Lower lobe of right lung (tissue), 2 donors: ENCODE results near the gene PCF11. TPM values are rescaled to one million over a fixed set of nuclear protein-coding genes. Genes with fewer than 3 reads are reported as not detected.
A peak's percentile ranks its signal among the peaks of the same experiment; 100 is the strongest.

Source experiments
- ATAC-seq, 2 donors: fragments of 200-7000 bp; cut with Tn5 transposase; one replicate each; pipeline ENCODE4 v1.9.1; 2020 to 2022; ENCODE audit warnings: mild to moderate bottlenecking in 2 of 2, moderate library complexity in 2 of 2
- DNase-seq: peaks from one replicate; pipeline ENCODE4 v3.0.0-alpha.2; 2020
- H3K27ac ChIP-seq: fragments of 200-600 bp; one replicate; pipeline ENCODE4 v1.8.0; 2022
- H3K27me3 ChIP-seq: fragments of 200-600 bp; one replicate; pipeline ENCODE4 v1.8.0; 2022; ENCODE audit warnings: low read depth
- H3K36me3 ChIP-seq: fragments of 200-600 bp; one replicate; pipeline ENCODE4 v1.8.0; 2022; ENCODE audit warnings: mild to moderate bottlenecking
- H3K4me1 ChIP-seq: fragments of 200-600 bp; one replicate; pipeline ENCODE4 v1.8.0; 2022
- H3K4me3 ChIP-seq: fragments of 200-600 bp; one replicate; pipeline ENCODE4 v1.8.0; 2022; ENCODE audit warnings: mild to moderate bottlenecking
- H3K9me3 ChIP-seq: fragments of 200-600 bp; one replicate; pipeline ENCODE4 v1.8.0; 2022
- intact Hi-C: fragments of 100-400 bp; cut with DNase I; formaldehyde crosslinking; loops from one replicate; pipeline ENCODE4 v1.11.0; 2022
- total RNA-seq: library from RNA; stranded (reverse); fragmentation: NEBNext Ultra II Directional; extraction: Animal tissue kit (Norgen Biotek cat#: 25700); gene quantifications from one replicate; pipeline ENCODE4 v1.2.1, GENCODE V29; 2021
- TF ChIP-seq, protein P1 (sequence below): fragments of 200-600 bp; IDR thresholded peaks from one replicate; pipeline ENCODE4 v1.8.0; 2022; ENCODE audit warnings: antibody characterized with exemption, mild to moderate bottlenecking
- donor health status: DM: no; HTN: yes; CAD: no; lungs with severe emphysema.

PCF11 gene
- total RNA-seq, 1 donor from 2014 or later = 58.6 TPM

DNA sequence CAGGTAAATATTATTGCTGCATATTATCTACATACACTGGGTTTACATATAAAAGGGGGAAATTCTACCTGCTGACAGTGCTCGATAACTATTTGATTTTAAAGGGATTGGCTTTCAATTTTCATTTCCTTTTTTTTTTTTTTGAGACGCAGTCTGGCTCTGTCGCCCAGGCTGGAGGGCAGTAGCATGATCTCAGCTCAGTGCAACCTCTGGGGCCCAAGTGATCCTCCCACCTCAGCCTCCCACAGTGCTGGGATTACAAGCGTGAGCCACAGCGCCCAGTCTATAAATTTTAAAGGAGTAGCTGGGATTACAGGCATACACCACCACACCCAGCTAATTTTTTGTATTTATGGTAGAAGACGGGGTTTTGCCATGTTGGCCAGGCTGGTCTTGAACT is 3.2 kb upstream of the PCF11 start:
- no peaks in the 10 kb centered on the region for H3K9me3 ChIP-seq
- no peak overlapping the region for H3K4me3 ChIP-seq
- H3K36me3 ChIP-seq = no peaks in the 10 kb centered on the region
- DNase-seq (no peak), ATAC-seq (no peak)
- H3K27me3 ChIP-seq = no peaks in the 10 kb centered on the region
- no peaks in the 10 kb centered on the region for H3K4me1 ChIP-seq
- TF ChIP-seq, protein P1, sequence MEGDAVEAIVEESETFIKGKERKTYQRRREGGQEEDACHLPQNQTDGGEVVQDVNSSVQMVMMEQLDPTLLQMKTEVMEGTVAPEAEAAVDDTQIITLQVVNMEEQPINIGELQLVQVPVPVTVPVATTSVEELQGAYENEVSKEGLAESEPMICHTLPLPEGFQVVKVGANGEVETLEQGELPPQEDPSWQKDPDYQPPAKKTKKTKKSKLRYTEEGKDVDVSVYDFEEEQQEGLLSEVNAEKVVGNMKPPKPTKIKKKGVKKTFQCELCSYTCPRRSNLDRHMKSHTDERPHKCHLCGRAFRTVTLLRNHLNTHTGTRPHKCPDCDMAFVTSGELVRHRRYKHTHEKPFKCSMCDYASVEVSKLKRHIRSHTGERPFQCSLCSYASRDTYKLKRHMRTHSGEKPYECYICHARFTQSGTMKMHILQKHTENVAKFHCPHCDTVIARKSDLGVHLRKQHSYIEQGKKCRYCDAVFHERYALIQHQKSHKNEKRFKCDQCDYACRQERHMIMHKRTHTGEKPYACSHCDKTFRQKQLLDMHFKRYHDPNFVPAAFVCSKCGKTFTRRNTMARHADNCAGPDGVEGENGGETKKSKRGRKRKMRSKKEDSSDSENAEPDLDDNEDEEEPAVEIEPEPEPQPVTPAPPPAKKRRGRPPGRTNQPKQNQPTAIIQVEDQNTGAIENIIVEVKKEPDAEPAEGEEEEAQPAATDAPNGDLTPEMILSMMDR = no peak
- intact Hi-C loops = no loop called here
- no peak overlapping the region for H3K27ac ChIP-seq

DNA sequence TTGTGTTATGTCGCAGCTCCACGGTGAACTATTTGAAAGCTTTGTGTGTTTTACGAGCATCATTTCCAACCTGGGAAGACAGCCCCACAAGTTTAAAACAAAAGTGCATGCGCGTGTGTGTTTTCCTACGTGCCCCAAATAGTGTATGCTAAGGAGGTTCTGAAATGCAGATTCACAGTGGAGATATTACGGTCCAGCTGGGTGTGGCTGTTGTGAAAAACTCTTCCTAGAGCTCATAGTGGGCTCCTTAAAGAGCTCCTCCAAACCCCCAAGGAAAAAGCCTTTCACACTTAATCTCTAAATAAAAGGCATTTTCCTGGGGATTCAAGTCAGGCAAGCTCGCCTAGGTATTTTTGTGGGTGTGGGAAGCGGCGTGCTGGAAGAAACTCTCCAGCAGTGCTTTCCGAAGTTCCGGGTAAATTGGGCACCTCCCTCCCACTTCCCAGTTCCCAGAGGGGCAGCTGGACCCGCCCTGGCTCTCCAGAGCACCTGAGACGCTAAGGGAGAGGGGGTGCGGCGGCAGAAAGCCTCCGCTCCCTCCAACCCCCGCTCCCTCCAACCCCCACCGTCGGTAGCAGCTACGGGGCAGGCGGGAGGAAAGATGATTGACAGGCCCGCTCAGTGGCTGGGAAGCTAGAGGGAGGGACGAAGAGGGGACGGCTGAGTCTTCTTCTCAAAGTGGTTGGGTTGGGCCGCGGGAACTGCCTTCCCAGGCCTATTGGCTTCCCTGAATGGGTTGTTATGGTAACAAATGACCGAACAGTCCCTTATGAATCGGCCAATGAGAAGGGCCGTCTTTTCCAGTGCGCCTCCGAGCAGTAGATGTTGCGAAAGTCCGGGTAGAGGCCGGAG is 561 bp upstream of the PCF11 start:
- H3K9me3 ChIP-seq = no peaks in the 10 kb centered on the region
- H3K4me1 ChIP-seq = peaks cover 20% of the 10 kb centered on the region
- intact Hi-C loops = no loop called here
- H3K27me3 ChIP-seq = no peaks in the 10 kb centered on the region
- peak overlapping the region; percentile 74 for H3K4me3 ChIP-seq
- H3K36me3 ChIP-seq = peaks cover 5% of the 10 kb centered on the region
- ATAC-seq (peak; percentile 94 to 97), DNase-seq (peak; percentile 99)
- H3K27ac ChIP-seq = peak overlapping the region; percentile 93
- TF ChIP-seq, protein P1 = no peak

DNA sequence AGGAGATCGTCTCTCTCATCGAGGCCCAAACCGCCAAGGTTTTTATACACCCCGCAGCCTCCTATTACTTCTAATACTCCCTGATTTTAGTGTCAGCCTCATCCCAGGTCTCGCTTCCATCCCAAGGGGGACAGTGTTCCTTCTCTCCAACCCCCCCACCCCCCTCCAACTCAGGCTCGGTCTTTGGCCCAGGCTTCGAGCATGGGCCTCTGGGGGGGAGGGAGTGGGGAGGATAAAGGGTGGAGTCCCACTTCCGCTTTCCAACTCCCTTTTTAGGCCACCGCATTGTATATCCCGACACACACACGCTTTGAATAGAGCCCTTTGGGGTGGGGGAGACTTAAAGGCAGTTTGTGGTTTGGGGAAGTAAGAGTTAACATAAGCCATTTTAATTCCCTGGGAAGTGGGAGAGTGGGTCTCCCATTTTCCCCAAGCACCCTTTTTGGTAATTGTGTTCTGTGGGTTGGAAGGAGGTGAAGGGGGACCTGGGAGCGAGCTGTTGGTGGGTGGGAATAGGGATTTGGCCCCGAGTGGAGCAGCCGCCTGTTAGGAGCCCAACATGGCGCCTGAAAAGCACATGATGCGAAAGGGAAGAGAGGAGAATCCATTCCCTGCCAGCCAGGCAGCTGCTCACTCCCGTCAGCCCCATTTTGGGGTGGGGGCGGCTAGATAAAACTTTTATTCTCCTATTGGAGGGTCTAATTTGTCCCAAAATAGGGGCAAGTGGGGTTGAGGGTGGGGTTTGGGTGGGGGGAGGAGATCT is 844 bp downstream of the PCF11 start:
- H3K36me3 ChIP-seq = peaks cover 5% of the 10 kb centered on the region
- peak overlapping the region; percentile 99 for H3K27ac ChIP-seq
- peak overlapping the region; percentile 74 for H3K4me3 ChIP-seq
- TF ChIP-seq, protein P1 = peak; percentile 8
- H3K9me3 ChIP-seq = no peaks in the 10 kb centered on the region
- DNase-seq = peak; percentile 61
- intact Hi-C loops = no loop called here
- peaks cover 34% of the 10 kb centered on the region for H3K4me1 ChIP-seq
- no peaks in the 10 kb centered on the region for H3K27me3 ChIP-seq
- peak; percentile 40 to 43 for ATAC-seq

DNA sequence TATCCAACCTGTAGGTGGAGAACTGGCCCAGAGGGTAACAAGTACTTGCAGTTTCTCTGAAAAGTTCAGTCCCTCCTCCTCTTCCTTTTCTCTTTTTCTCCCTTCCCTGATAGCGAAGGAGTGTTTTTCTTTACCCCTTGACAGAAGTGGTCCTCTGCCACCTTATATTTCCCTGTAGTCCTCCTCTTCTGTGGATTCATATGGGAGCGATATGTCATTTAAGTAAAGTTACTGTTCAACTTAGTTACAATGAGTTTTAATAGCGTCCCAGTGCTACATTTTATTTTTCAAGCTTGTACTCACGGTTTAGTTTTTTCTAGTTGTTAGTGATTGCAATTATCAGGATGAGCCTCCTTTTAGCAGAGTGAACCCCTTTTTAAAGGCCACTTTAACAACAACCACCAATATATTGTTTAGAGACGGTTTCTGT is 1.4 kb downstream of the PCF11 start:
- no peaks in the 10 kb centered on the region for H3K27me3 ChIP-seq
- intact Hi-C loops = no loop called here
- TF ChIP-seq, protein P1 = no peak
- H3K4me3 ChIP-seq = peak overlapping the region; percentile 74
- ATAC-seq (no peak), DNase-seq (no peak)
- peaks cover 40% of the 10 kb centered on the region for H3K4me1 ChIP-seq
- peaks cover 5% of the 10 kb centered on the region for H3K36me3 ChIP-seq
- peak overlapping the region; percentile 99 for H3K27ac ChIP-seq
- no peaks in the 10 kb centered on the region for H3K9me3 ChIP-seq

DNA sequence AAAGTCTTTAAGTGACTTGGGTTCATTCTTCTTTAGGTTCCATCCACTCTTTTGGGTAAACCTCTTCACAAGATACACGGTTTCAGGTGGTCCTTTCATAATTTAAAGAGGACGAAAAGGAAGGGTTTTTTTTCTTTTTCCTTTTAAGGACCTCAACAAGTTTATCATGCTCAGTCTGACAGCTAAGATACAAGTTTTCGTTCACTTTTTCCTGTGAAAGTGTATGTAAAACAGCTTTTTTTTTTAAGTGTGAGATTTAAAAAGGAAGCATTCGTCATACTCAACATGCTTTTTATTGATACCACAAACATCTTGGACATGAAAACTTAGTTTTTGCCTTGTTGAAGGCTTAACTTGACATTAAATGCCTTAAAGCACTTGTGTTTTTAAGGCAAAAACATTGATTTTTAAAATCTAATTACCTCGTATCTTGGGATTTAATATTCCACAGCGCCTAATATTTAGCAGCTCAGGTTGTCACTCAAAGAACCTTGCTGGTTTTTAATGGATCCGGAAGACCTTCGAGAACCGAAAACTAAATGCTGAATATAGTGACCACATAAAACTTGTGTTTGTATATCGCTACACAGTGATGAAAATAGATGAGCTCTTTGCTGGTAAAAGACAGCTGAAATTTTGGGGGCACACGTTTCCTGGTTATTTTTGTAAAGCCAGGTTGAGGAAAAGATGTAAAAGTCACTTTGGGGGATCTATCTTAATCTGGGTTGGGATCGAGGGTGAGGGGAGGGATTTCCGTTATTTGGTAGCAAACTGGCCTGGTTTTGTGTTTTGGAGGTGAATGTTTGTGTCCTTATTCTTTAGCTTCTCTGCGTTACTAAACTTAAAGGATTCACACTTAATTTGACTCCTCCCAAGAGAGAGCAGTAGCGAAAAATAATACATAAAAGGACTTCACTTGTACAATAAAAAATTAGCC is 2.3 kb downstream of the PCF11 start:
- Histone ChIP-seq H3K9me3 (no peaks in the 10 kb centered on the region), H3K27ac (peak overlapping the region; percentile 28), H3K4me3 (peak overlapping the region; percentile 74), H3K27me3 (no peaks in the 10 kb centered on the region), H3K36me3 (peaks cover 14% of the 10 kb centered on the region), H3K4me1 (peaks cover 41% of the 10 kb centered on the region)
- intact Hi-C loops = no loop called here
- ATAC-seq (no peak), DNase-seq (no peak)
- TF ChIP-seq, protein P1 = no peak
